MM.1S (cell line): ENCODE data around the gene STK26.
A peak's percentile ranks its signal among the peaks of the same experiment; 100 is the strongest.

Experiments used
- DNase-seq: peaks from one replicate; pipeline ENCODE4 v3.0.0-alpha.2; 2015
- H2AFZ ChIP-seq: fragments of 300-600 bp; sonication (generic); 2 replicates; pipeline ENCODE4 v1.6.0; 2016; ENCODE audit warnings: antibody characterized with exemption, low read length
- H3F3A ChIP-seq: fragments of 300-600 bp; sonication (generic); 2 replicates; pipeline ENCODE4 v1.6.1; 2016; ENCODE audit warnings: mild to moderate bottlenecking, antibody characterized with exemption, low read length, moderate library complexity, mixed read lengths; ENCODE audit not compliant: insufficient read depth
- H3K27ac ChIP-seq: fragments of 300-600 bp; sonication (generic); 2 replicates; pipeline ENCODE4 v1.5.1; 2016; ENCODE audit warnings: mild to moderate bottlenecking, low read length
- H3K27me3 ChIP-seq: fragments of 300-600 bp; sonication (generic); replicated peaks from 2 replicates; pipeline ENCODE4 v1.6.0; 2016; ENCODE audit warnings: low read length; ENCODE audit not compliant: insufficient read depth
- H3K36me3 ChIP-seq: fragments of 300-600 bp; sonication (generic); replicated peaks from 2 replicates; pipeline ENCODE4 v1.6.1; 2016; ENCODE audit warnings: mild to moderate bottlenecking, low read length, mixed read lengths; ENCODE audit not compliant: insufficient read depth
- H3K4me1 ChIP-seq: fragments of 300-600 bp; sonication (generic); 2 replicates; pipeline ENCODE4 v1.6.1; 2016; ENCODE audit warnings: low read length, mixed read lengths
- H3K4me2 ChIP-seq: fragments of 300-600 bp; sonication (generic); 2 replicates; pipeline ENCODE4 v1.6.0; 2016; ENCODE audit warnings: low read depth, low read length
- H3K4me3 ChIP-seq: fragments of 300-600 bp; sonication (generic); 2 replicates; pipeline ENCODE4 v1.5.1; 2016; ENCODE audit warnings: low read length, mixed read lengths
- H3K79me2 ChIP-seq: fragments of 300-600 bp; sonication (generic); 2 replicates; pipeline ENCODE4 v1.6.1; 2016; ENCODE audit warnings: mixed run types, low read length, mixed read lengths
- H3K9ac ChIP-seq: fragments of 300-600 bp; sonication (generic); 2 replicates; pipeline ENCODE4 v1.6.1; 2016; ENCODE audit warnings: low read length, mixed read lengths
- H3K9me2 ChIP-seq: fragments of 300-600 bp; sonication (generic); replicated peaks from 2 replicates; pipeline ENCODE4 v1.6.1; 2016; ENCODE audit warnings: mild to moderate bottlenecking, low read length, mixed read lengths; ENCODE audit not compliant: insufficient read depth
- H3K9me3 ChIP-seq: fragments of 300-600 bp; sonication (generic); replicated peaks from 2 replicates; pipeline ENCODE4 v1.6.1; 2016; ENCODE audit warnings: mild to moderate bottlenecking, low read length, mixed read lengths; ENCODE audit not compliant: insufficient read depth
- H4K20me1 ChIP-seq: fragments of 300-600 bp; sonication (generic); 2 replicates; pipeline ENCODE4 v1.6.1; 2016; ENCODE audit warnings: mild to moderate bottlenecking, low read length, moderate library complexity, mixed read lengths; ENCODE audit not compliant: insufficient read depth
- EZH2 ChIP-seq: fragments of 300-600 bp; sonication (generic); optimal IDR thresholded peaks from 2 replicates; pipeline ENCODE3; 2017; ENCODE audit warnings: low read depth, mild to moderate bottlenecking, antibody characterized with exemption, low read length, mixed read lengths
- EZH2phosphoT487 ChIP-seq: fragments of 300-600 bp; sonication (generic); IDR thresholded peaks from 2 replicates; pipeline ENCODE4 v1.6.1; 2018; ENCODE audit warnings: antibody characterized with exemption, low read length
- TF ChIP-seq, protein P1 (sequence below): fragments of 300-600 bp; sonication (generic); IDR thresholded peaks from 2 replicates; pipeline ENCODE4 v1.5.1; 2016; ENCODE audit warnings: antibody characterized with exemption, low read length, mixed read lengths

Gene STK26

DNA sequence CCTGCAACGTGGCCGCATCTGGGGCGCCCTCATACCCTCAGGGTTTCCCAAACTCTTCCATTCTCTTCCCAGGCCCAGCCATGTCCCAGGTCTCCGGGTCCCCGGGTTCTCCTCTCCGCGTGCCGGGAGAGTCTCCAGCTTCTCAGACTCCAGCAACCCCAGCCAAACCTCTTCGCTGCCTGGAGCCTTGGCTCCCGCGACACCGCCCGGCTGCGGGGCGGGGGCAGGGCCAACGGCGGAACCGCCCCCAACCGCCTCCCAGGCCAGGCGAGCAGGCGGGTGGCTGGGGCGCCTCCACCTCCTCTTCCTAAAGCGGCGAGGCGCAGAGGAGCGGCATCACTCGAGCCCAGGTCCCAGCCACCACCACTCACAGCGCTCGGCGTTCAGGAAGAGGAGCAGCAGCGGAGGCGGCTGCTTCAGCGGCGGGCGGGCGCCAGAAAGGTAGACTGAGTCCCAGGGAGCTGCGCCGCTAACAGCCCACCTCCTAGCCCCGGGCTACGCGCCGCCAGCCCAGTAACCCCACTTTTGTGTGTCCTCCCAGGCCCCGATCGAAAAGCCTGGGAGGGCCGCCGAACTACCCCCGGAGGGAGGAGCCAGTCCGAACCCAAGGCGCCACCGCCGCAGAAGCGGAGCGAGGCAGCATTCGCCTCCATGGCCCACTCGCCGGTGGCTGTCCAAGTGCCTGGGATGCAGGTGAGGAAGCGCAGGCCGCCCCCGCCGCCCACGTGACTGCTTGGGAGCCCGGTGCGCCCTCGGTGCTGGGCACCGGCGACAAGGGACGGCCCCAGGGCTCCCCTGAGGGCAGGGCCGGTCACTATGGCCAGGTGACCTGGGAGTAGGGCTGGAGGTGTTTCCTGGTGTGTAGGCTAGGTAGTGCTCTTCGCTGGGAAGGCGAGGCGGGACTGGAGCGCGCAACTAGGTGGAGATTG is at the start of gene STK26:
Gene STK26, plus strand, starts transcription at position 336 of the 929 bp plus-strand sequence. Its CDS starts 316 bp downstream, at position 652.
- Histone ChIP-seq H3F3A (peaks cover 5% of the 10 kb centered on the region; the same call in 1 of the 2 replicates), H3K9ac (peak within 1 kb of the TSS; percentile 71), H3K9me2 (no peaks in the 10 kb centered on the region), H3K27me3 (no peaks in the 10 kb centered on the region), H4K20me1 (no peaks in the 10 kb centered on the region; the same call in 1 of the 2 replicates), H3K4me1 (peaks cover 6% of the 10 kb centered on the region; the same call in 1 of the 2 replicates), H3K4me3 (peak within 1 kb of the TSS; percentile 85), H3K27ac (peak within 1 kb of the TSS; percentile 80; the same call in 1 of the 2 replicates), H3K36me3 (no peaks in the 10 kb centered on the region), H3K9me3 (no peaks in the 10 kb centered on the region), H3K79me2 (peaks cover 42% of the 10 kb centered on the region), H3K4me2 (peak within 1 kb of the TSS; percentile 88), H2AFZ (peak within 1 kb of the TSS; percentile 88)
- peak; percentile 71 for DNase-seq
- no peak for TF ChIP-seq EZH2
- TF ChIP-seq EZH2phosphoT487, result no peak
- TF ChIP-seq, protein P1, sequence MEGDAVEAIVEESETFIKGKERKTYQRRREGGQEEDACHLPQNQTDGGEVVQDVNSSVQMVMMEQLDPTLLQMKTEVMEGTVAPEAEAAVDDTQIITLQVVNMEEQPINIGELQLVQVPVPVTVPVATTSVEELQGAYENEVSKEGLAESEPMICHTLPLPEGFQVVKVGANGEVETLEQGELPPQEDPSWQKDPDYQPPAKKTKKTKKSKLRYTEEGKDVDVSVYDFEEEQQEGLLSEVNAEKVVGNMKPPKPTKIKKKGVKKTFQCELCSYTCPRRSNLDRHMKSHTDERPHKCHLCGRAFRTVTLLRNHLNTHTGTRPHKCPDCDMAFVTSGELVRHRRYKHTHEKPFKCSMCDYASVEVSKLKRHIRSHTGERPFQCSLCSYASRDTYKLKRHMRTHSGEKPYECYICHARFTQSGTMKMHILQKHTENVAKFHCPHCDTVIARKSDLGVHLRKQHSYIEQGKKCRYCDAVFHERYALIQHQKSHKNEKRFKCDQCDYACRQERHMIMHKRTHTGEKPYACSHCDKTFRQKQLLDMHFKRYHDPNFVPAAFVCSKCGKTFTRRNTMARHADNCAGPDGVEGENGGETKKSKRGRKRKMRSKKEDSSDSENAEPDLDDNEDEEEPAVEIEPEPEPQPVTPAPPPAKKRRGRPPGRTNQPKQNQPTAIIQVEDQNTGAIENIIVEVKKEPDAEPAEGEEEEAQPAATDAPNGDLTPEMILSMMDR, result no peak

DNA sequence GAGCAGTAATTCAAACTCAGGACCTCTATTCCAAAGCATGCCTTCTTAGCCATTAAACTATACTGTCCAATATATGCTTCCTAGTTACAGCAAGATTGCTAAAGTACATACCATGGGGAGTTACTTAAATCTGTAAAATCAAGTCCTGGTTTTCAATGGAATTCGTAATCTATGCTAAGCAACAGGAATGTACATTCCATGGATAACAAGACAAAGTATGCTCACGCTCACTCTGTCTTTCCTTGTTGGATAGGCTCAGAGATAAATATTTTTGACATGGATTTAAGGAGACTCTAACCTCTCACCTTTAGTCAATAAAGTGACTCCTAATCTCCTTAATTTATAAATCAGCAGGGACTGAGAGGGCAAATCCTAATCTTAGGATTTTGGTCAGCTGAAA is 47.3 kb upstream of the STK26 start:
- Histone ChIP-seq H3K4me3 (no peak overlapping the region), H3K4me2 (no peak overlapping the region), H3K27ac (no peak overlapping the region), H3K9me2 (no peaks in the 10 kb centered on the region), H2AFZ (no peak overlapping the region), H3K4me1 (no peaks in the 10 kb centered on the region), H3K9me3 (no peaks in the 10 kb centered on the region; the same call in 1 of the 2 replicates), H3K79me2 (no peaks in the 10 kb centered on the region), H3K36me3 (no peaks in the 10 kb centered on the region), H3K9ac (no peak overlapping the region), H3F3A (no peaks in the 10 kb centered on the region), H3K27me3 (no peaks in the 10 kb centered on the region), H4K20me1 (no peaks in the 10 kb centered on the region)
- no peak for DNase-seq
- TF ChIP-seq EZH2phosphoT487, result no peak
- no peak for TF ChIP-seq EZH2

DNA sequence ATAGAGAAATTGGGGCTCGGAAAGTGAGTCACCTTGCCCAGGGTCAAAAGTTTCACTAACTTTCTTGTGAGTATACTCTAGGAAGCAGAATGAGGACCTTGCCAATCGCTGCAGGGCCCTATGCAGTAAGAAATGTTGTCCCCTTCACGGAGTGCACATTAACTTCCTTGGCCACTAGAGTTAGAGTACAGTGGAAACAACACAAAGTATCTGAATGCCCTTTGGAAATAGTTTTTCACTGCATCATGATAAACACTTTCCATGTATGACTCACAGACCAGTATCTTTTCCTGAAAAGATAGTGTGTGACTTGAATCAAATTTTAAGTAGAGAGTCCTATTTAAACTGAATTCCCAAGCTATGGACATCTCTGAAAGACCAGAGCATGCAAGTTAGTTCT is 45.5 kb upstream of the STK26 start:
- H3K9me2 ChIP-seq, result no peaks in the 10 kb centered on the region
- no peaks in the 10 kb centered on the region for H3K36me3 ChIP-seq
- DNase-seq, result no peak
- no peaks in the 10 kb centered on the region for H3K9me3 ChIP-seq
- no peaks in the 10 kb centered on the region for H3K27me3 ChIP-seq
- no peak overlapping the region for H2AFZ ChIP-seq
- no peaks in the 10 kb centered on the region for H3F3A ChIP-seq
- H3K79me2 ChIP-seq, result no peaks in the 10 kb centered on the region
- H3K9ac ChIP-seq, result no peak overlapping the region
- H3K4me2 ChIP-seq, result no peak overlapping the region
- no peak for TF ChIP-seq EZH2
- TF ChIP-seq, protein P1, result no peak
- no peak for TF ChIP-seq EZH2phosphoT487
- H3K4me3 ChIP-seq, result no peak overlapping the region
- no peaks in the 10 kb centered on the region for H4K20me1 ChIP-seq
- H3K4me1 ChIP-seq, result no peaks in the 10 kb centered on the region
- H3K27ac ChIP-seq, result no peak overlapping the region

DNA sequence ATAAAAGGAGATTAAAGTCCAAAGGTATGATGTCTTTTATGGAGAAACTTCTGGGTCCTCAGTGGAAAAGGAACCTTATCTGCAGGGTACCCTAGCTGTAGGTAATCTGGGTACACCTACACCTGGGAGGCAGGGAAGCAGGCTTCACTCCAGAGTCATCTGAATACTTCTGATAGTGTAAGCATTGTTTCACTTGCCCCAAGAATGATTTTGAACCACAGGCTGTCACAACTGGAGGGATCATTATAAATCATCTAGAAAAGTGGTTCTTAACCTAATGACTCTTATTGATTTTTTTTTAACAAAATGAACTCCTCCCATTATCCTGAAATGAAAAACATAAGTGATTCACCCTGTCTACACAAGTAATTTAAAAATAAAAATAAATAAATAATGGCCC is 44.0 kb upstream of the STK26 start:
- no peaks in the 10 kb centered on the region for H3K4me1 ChIP-seq
- no peaks in the 10 kb centered on the region for H3K27me3 ChIP-seq
- TF ChIP-seq, protein P1, result no peak
- TF ChIP-seq EZH2 (no peak), EZH2phosphoT487 (no peak)
- H3K9me3 ChIP-seq, result no peaks in the 10 kb centered on the region
- H3K79me2 ChIP-seq, result no peaks in the 10 kb centered on the region
- no peak overlapping the region for H3K9ac ChIP-seq
- no peaks in the 10 kb centered on the region for H4K20me1 ChIP-seq
- H3K9me2 ChIP-seq, result no peaks in the 10 kb centered on the region
- no peak for DNase-seq
- H3K27ac ChIP-seq, result no peak overlapping the region
- H3F3A ChIP-seq, result no peaks in the 10 kb centered on the region
- H2AFZ ChIP-seq, result no peak overlapping the region
- H3K4me3 ChIP-seq, result no peak overlapping the region
- H3K36me3 ChIP-seq, result no peaks in the 10 kb centered on the region
- H3K4me2 ChIP-seq, result no peak overlapping the region
